Mucosa of descending colon (tissue), 3 donors: ENCODE results near the gene SDK2. TPM values are rescaled to one million over a fixed set of nuclear protein-coding genes. Genes with fewer than 3 reads are reported as not detected.

Source experiments
- ATAC-seq: fragments of 200-7000 bp; cut with Tn5 transposase; one replicate; pipeline ENCODE4 v1.9.1; 2020; ENCODE audit warnings: mild to moderate bottlenecking, moderate library complexity
- DNase-seq, 3 donors: peaks; one replicate each; pipeline ENCODE4 v3.0.0-alpha.2; 2020
- H3K36me3 ChIP-seq: fragments of 200-600 bp; one replicate; pipeline ENCODE4 v1.8.0; 2021; ENCODE audit warnings: low read depth, mild to moderate bottlenecking
- H3K4me1 ChIP-seq: fragments of 200-600 bp; one replicate; pipeline ENCODE4 v1.8.0; 2021; ENCODE audit warnings: low read depth, mild to moderate bottlenecking
- H3K4me3 ChIP-seq: fragments of 200-600 bp; one replicate; pipeline ENCODE4 v1.8.0; 2021; ENCODE audit warnings: mild to moderate bottlenecking
- H3K9me3 ChIP-seq: fragments of 200-600 bp; one replicate; pipeline ENCODE4 v1.8.0; 2021; ENCODE audit warnings: mild to moderate bottlenecking
- CTCF ChIP-seq: fragments of 200-600 bp; IDR thresholded peaks from one replicate; pipeline ENCODE4 v1.8.0; 2022; ENCODE audit warnings: antibody characterized with exemption, mild to moderate bottlenecking
- intact Hi-C, 2 donors: fragments of 100-400 bp; cut with DNase I in 1 of 2; cut with micrococcal nuclease in 1 of 2; formaldehyde crosslinking; loops; one replicate each; pipeline versions ENCODE4 v1.11.0 to v1.11.1; 2022; cut with DNase I, micrococcal nuclease
- total RNA-seq, 3 donors: library from RNA; stranded (reverse); fragmentation: NEBNext Ultra II Directional in 2 of 3; extraction: Animal tissue kit (Norgen Biotek cat#: 25700) in 2 of 3; gene quantifications; one replicate each; pipeline versions ENCODE4 v1.2.1 to v1.2.4, GENCODE V29; 2021 to 2023
- donor health status: DM: no; HTN: no; CAD: no; lungs with moderate emphysema.
- donor health status: DM: no; HTN: no; CAD: no.
- donor health status: DM: no; HTN: yes; CAD: no.

Gene SDK2
- total RNA-seq, 3 donors from 2014 or later, result 1.2 to 1.6 (median 1.3) TPM

GRCh38 chr17:73546114-73546513, 98.1 kb downstream of the SDK2 start:
- intact Hi-C loops, result no loop called here
- no peak for ATAC-seq
- no peak for TF ChIP-seq CTCF

GRCh38 chr17:73545109-73546032, 98.9 kb downstream of the SDK2 start:
- intact Hi-C loops, result no loop called here
- DNase-seq (no peak), ATAC-seq (no peak)
- Histone ChIP-seq H3K9me3 (no peaks in the 10 kb centered on the region), H3K36me3 (no peaks in the 10 kb centered on the region), H3K4me1 (no peaks in the 10 kb centered on the region), H3K4me3 (no peak overlapping the region)
- no peak for TF ChIP-seq CTCF

More at GRCh38 chr17:73546114-73546513, 98.1 kb downstream of the SDK2 start:
- H3K9me3 ChIP-seq, result no peaks in the 10 kb centered on the region
- H3K4me3 ChIP-seq, result no peak overlapping the region
- H3K36me3 ChIP-seq, result no peaks in the 10 kb centered on the region
- H3K4me1 ChIP-seq, result no peaks in the 10 kb centered on the region
- no peak for DNase-seq

GRCh38 chr17:73544333-73544732, 99.9 kb downstream of the SDK2 start:
- H3K36me3 ChIP-seq, result no peaks in the 10 kb centered on the region
- DNase-seq, result no peak
- no peak overlapping the region for H3K4me3 ChIP-seq
- no peak for TF ChIP-seq CTCF
- intact Hi-C loops, result no loop called here
- H3K4me1 ChIP-seq, result no peaks in the 10 kb centered on the region
- no peak for ATAC-seq
- H3K9me3 ChIP-seq, result no peaks in the 10 kb centered on the region

GRCh38 chr17:73542323-73542722, 101.9 kb downstream of the SDK2 start:
- intact Hi-C loops, result no loop called here
- ATAC-seq, result no peak
- Histone ChIP-seq H3K4me1 (no peaks in the 10 kb centered on the region), H3K4me3 (no peak overlapping the region), H3K36me3 (no peaks in the 10 kb centered on the region), H3K9me3 (no peaks in the 10 kb centered on the region)
- DNase-seq, result no peak
- TF ChIP-seq CTCF, result no peak

- no peaks in the 10 kb centered on the region for H3K36me3 ChIP-seq
- H3K9me3 ChIP-seq, result no peaks in the 10 kb centered on the region
- no peaks in the 10 kb centered on the region for H3K4me1 ChIP-seq
- ATAC-seq (no peak), DNase-seq (no peak)
- intact Hi-C loops, result no loop called here
- no peak for TF ChIP-seq CTCF
- no peak overlapping the region for H3K4me3 ChIP-seq
Observed at GRCh38 chr17:73541561-73541981, 102.7 kb downstream of the SDK2 start.
